NCI-H2196 treated with DMSO at 0.1 percent for 48 hours (cell line): ENCODE results near the gene EHBP1L1.
A peak's percentile ranks its signal among the peaks of the same experiment; 100 is the strongest.

ENCODE experiments used
- DNase-seq: peaks from one replicate; lab custom pipeline; 2025; ENCODE audit not compliant: unreplicated experiment; lab: John Stamatoyannopoulos, UW

Gene EHBP1L1

DNA sequence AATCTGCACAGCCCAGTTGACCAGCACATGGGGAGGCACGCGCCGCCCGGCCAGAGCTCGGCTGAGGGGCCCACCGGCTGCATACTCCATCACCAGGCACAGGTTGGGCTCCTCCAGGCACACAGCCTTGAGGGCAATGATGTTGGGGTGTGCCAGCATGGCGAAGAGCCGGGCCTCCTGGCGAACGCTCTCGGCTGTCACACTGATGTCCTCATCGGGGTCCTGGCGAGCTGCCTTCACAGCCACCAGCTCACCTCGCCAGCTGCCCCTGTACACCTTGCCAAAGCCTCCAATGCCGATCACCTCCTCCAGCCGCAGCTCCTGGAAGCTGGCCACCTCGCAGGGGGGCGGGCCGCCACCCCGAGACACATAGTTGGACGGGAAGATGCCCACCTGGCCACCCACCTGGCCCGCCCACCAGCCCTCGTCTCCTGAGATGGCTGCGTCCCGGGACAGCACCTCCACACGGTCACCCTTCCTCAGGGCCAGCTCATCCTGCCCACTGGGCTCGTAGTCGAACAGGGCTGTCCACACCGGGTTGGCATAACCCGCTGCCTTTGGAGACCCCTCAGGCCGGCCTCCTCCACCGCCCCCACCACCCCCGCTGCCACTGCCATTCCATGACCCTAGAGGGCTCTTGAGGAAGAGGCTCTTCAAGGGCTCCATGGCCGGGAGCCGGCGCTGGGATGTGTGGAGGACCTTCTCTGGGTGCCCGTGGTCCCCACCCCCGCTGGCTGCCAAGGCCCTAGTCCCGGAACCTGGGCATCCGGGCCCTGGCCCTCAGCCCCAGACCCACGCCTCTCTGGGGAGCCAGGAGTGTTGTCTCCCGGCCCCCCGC lies 37.5 kb downstream of the EHBP1L1 start:
- no peak for DNase-seq

DNA sequence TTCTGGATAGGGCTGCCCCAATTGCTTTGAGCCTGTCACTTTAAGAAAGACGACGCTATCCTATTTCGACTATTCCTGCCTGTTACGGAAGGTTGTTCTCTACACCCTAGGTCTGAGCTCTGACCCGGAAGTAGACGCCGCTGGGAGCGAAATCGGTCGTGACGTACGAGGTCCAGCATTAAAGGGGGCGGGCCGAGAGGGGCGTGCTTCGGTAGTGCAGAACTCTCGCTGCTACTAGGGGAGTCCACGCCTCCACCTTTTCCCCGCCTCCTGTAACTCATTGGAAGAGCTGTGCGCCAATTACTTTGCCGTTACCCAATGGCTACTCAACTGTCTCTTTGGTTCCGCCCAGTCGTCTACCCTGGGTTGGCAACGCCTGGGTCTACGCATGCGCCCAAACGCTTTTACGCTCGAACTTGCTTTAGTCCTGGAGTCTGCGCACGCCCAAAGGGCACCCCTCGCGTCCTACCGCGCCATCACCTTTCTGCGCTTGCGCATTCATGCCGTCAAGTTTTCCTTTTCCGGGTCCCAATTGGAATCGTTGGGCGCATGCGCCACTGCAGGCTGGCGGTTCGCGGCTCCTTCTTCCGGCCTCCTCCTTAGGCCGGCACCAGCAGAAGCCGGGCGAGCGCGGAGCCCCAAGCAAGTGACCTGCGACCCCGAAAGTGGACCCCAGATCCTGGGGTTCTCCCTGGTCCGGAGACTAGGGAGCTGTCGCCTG lies 39.5 kb downstream of the EHBP1L1 start, which contains the start of gene PCNX3:
PCNX3 (plus strand) TSS at position 548 of the 721 bp plus-strand sequence. CDS start 536 bp downstream, outside the sequence.
- DNase-seq = peak; percentile 100

DNA sequence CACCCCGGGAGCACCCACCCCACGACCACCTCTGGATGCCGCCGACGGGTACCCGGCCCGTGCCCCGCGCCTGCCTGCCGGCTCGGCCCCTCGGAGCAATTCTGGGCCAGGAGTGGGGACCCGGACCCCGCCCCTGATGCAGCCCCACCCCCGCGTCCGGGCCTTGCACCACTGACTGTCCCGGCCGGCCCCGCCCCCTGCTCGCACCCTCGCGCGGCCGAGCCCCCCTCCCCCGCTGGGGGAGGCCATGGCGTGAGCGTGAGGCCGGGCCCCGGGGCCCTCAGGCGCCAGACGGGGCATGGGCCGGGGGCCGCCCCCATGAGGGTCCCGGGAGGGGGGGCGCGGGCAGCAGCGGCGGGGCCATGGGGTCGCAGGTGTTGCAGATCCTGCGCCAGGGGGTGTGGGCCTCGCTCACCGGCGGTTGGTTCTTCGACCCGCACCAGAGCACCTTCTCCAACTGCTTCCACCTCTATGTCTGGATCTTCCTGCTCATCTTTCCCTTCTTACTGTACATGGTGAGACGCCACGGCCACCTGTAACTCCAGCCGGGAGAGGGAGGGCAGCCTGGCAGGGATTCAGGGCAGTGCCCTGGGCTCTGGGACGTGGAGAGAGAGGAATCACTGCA lies 40.2 kb downstream of the EHBP1L1 start:
- DNase-seq = no peak

DNA sequence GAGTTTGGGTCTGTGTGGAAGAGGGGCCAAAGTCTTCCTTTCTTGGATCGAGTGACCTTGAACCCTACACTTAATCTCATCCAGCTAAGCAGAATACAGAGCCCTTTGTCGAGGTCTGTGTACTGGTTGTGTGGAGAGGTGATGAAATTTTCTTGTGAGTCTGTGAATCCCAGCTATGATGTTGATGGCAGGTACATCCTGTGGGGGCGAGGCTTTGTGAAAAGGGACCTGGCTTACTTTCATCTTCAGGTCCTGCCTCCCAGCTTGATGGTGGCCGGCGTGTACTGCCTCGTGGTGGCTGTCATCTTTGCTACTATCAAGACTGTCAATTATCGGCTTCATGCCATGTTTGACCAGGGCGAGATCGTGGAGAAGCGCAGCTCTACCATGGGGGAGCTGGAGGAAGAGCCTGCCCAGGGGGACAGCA lies 40.7 kb downstream of the EHBP1L1 start:
- no peak for DNase-seq

GRCh38 chr11:65617136-65617850 lies 41.4 kb downstream of the EHBP1L1 start:
- DNase-seq = no peak

DNA sequence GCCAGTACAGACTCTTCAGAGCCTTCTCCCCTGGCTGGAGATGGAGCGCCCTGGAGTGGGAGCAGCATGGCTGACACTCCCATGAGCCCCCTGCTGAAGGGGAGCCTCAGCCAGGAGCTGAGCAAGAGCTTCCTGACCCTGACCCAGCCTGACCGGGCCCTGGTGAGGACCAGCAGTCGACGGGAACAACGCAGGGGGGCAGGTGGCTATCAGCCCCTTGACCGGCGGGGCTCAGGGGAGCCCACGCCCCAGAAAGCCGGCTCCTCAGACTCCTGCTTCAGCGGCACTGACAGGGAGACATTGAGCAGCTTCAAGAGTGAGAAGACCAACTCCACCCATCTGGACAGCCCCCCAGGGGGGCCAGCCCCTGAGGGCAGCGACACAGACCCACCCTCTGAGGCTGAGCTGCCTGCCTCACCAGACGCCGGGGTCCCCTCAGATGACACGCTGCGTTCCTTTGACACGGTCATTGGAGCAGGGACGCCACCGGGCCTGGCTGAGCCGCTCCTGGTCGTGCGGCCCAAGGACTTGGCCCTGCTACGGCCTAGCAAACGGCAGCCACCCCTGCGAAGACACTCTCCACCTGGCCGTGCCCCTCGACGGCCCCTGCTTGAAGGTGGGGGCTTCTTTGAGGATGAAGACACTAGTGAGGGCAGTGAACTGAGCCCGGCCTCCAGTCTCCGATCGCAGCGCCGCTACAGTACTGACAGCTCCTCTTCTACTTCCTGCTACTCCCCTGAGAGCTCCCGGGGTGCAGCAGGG lies 42.3 kb downstream of the EHBP1L1 start:
- DNase-seq = no peak

GRCh38 chr11:65618763-65619162 lies 42.9 kb downstream of the EHBP1L1 start:
- no peak for DNase-seq

DNA sequence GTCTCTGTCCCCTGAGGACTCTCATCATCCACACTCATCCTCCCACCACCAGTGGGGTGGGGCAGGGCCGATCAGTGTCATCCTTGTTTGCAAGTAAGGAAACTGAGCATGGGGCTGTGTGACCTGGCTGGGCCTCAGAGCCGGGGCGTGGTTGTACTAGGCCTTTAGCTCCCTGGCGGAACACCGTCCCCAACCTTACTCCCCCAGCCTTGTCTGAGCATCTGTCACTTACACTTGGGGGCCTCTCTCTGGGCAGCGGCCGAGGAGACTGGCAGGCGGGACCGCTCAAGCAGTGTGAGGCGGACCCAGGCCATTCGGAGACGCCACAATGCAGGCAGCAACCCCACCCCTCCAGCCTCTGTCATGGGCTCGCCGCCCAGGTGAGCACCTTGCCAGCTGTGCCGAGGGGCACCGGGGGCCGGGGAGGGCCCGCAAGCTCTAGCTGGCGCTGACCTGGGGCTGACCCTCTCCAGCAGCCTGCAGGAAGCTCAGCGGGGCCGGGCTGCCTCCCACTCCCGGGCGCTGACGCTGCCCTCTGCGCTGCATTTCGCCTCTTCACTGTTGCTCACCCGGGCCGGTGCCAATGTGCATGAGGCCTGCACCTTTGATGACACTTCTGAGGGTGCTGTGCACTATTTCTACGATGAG lies 43.6 kb downstream of the EHBP1L1 start:
- DNase-seq = no peak

DNA sequence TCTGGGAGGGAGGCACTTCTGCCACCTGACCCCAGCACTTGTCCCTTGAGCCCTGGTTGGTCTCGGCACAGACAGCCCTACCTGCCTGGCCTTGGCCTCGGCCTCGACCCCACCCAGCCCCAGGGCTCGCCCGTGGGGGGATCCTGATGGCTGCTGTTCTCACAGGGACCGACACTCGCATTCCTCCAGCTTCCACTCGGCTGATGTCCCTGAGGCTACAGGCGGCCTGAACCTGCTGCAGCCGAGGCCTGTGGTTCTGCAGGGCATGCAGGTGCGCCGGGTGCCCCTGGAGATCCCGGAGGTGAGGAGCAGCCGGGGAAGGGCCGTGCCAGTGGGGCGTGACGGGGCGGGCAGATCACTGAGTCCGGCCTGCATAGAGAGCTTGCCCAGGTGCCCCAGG lies 44.8 kb downstream of the EHBP1L1 start:
- no peak for DNase-seq

DNA sequence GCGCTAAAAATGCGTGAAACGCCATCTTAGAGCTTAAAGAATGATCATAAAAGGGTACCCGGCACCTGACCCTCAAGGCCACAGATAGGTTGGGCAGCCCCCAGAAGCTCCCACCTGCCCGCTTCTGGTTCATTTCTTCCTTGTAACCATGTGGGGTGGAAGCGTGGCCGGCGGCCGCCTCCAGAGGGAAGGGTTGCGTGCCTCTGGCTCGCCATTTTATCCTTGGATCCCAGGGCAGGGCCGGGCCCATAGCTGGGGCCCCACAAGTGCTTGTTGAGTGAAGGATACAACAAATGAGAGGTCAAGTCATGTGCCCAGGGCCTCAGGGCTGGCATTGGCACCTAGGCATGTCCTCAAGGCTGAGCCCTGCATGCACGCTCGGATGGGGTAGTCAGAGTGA lies 45.6 kb downstream of the EHBP1L1 start:
- DNase-seq = no peak

GRCh38 chr11:65622011-65622410 lies 46.2 kb downstream of the EHBP1L1 start:
- no peak for DNase-seq

GRCh38 chr11:65623177-65623576 lies 47.3 kb downstream of the EHBP1L1 start:
- DNase-seq = no peak

DNA sequence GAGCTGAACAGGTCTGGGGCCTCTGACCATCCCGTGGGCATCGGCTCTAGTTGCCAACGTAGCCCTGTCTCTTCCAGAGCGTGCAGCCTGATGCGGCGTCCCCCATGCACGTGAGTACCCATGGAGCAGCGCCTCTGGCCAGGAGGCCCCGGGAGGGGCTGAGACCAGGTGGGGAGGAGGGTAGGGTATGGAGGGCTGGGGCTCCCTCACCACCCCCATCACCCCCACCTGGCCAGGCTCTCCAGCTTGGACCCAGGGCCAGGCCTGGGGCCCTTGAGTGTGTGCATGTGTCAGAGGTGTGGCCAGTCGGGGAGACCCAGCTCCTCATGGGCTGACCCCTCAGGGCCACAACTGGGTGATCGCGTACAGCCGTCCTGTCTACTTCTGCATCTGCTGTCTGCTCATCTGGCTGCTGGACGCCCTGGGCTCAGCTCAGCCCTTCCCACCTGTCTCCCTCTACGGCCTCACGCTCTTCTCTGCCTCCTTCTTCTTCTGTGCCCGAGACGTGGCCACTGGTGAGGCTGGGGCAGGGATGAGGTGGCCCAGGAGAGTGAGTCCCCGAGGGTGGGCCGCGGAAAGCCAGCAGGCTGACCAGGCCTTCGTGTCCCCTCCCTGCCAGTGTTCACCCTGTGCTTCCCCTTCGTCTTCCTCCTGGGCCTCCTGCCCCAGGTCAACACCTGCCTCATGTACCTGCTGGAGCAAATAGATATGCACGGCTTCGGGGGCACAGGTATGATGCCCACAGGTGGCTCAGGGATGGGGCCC lies 48.2 kb downstream of the EHBP1L1 start:
- DNase-seq = no peak

DNA sequence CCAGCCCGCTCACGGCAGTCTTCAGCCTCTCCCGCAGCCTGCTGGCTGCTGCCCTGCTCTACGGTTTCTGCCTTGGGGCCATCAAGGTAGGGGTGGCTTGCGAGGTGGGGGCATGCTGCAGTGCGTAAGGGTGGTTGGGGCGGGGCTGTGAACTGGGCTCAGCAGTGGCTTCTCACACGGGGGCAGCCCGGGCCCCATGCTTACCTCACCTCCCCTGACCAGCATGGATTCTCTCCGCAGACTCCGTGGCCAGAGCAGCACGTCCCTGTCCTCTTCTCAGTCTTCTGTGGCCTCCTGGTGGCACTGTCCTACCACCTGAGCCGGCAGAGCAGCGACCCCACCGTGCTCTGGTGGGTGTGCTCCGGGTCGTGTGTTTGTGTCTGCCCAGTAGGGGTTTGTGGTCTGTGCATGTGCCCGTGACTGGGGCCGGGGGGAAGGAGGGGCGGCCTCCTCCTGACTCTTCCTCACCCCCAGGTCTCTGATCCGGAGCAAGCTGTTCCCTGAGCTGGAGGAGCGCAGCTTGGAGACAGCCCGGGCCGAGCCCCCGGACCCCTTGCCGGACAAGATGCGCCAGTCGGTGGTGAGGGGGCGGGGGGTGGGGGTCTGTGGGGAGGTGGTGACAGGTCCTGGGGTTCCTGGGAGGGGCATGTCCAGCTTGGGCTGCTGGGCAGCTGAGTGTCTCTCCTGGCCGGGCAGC lies 49.2 kb downstream of the EHBP1L1 start:
- DNase-seq = no peak

DNA sequence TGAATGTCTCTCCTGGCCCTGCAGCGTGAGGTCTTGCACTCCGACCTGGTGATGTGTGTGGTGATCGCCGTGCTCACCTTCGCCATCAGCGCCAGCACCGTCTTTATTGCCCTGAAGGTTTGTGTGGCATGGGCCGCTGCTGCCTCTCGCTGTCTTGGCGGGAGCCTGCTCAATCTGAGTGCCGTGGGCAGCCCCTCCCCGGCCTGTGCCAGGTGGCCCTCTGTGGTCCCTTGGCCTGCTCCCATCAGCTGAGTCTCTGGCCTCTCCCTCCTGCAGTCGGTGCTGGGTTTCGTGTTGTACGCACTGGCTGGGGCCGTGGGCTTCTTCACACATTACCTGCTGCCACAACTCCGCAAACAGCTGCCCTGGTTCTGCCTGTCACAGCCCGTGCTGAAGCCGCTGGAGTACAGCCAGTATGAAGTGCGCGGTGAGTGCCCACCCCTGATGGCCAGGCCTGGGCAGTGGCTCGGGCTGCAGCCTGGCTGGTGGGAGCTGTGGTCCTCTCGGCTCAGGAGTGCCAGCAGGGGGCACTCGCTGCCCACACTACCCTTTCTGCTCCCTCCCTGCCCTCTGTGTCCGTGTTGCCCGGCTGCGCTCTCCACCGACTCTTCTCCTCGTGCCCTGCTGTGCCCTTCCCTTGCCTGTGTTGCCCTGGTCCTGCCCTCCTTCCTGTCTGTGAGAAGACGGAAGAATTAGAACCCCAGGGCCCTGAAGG lies 49.9 kb downstream of the EHBP1L1 start:
- peak; percentile 19 for DNase-seq

DNA sequence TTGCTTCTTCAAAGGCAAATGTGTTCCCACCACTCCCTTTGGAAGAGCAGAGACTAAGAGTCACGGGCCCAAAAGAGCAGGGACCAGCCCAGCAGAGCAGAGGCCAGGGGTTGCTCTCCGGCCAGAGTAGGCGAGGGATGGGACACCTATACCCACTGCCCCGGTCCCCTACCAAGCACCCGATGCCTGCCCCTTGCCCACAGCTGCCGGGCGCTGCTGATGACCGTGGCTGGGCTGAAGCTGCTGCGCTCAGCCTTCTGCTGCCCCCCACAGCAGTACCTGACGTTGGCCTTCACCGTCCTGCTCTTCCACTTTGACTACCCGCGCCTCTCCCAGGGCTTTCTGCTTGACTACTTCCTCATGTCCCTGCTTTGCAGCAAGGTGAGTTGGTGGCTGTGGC lies 51.3 kb downstream of the EHBP1L1 start:
- no peak for DNase-seq

DNA sequence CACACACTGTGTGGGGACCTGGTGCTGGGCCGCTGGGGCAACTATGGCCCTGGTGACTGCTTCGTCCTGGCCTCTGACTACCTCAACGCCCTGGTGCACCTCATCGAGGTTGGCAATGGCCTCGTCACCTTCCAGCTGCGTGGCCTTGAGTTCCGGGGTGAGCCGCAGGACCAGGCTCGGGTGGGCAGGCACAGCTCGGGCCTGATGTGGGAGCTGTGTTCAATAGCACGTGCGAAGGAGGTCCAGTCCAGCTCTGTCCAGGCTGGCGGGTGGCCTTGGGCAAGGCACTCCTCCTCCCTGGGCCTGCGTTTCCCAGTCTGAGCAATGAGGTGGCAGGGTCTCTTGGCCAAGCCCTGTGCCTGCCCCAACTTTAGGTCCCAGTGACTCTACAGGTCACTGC lies 53.7 kb downstream of the EHBP1L1 start:
- DNase-seq = no peak

GRCh38 chr11:65630215-65630614 lies 54.4 kb downstream of the EHBP1L1 start:
- no peak for DNase-seq
